ENCODE results near the gene SPACA7.
"Not testable (repeated sequence)": the region's sequence is repeated elsewhere in the genome, so short reads cannot be mapped to it uniquely, and the experiment has no call there.

GRCh38 chr13:112398347-112398746 lies 22.2 kb downstream of the SPACA7 start:
- not testable (repeated sequence) for TF ChIP-seq CTCF (CRISPR knock-in tag; IDR thresholded peaks at IDR 0.05); CHCHD3 (CRISPR knock-in tag; IDR thresholded peaks at IDR 0.05); NFRKB (IDR thresholded peaks at IDR 0.05); PHF8 (CRISPR knock-in tag; IDR thresholded peaks at IDR 0.05); ZNF12 (CRISPR knock-in tag; IDR thresholded peaks at IDR 0.05); ZNF746 (CRISPR knock-in tag; IDR thresholded peaks at IDR 0.05); THRA (CRISPR knock-in tag; IDR thresholded peaks at IDR 0.05; ENCODE audit: borderline replicate concordance); PRDM10 (CRISPR knock-in tag; IDR thresholded peaks at IDR 0.05; ENCODE audit: low read depth); ZBTB42 (CRISPR knock-in tag; IDR thresholded peaks at IDR 0.05); HINFP (CRISPR knock-in tag; IDR thresholded peaks at IDR 0.05; ENCODE audit: low read depth); SIX4 (CRISPR knock-in tag; IDR thresholded peaks at IDR 0.05); KDM5A (IDR thresholded peaks at IDR 0.05; ENCODE audit: borderline replicate concordance, low read length); ZNF768 (CRISPR knock-in tag; IDR thresholded peaks at IDR 0.05); U2AF2 (IDR thresholded peaks at IDR 0.05; ENCODE audit: low read depth, low read length)

Data from HepG2 (cell line).